GM21723 (cell line): ENCODE measurements around the gene PDK1.
"Not testable (repeated sequence)": the region's sequence is repeated elsewhere in the genome, so short reads cannot be mapped to it uniquely, and the experiment has no call there.

Experiments used
- ATAC-seq: cut with Tn5 transposase; IDR thresholded peaks from one replicate; pipeline ENCODE4 v1.9.1; 2021; ENCODE audit warnings: mild to moderate bottlenecking, moderate library complexity; ENCODE audit not compliant: unreplicated experiment

PDK1 gene

GRCh38 chr2:172551271-172551670 lies 4.6 kb upstream of the PDK1 start:
- ATAC-seq, result no peak

GRCh38 chr2:172552547-172553291 lies 3.2 kb upstream of the PDK1 start:
- no peak for ATAC-seq

GRCh38 chr2:172554352-172555271 lies 1.3 kb upstream of the PDK1 start:
- no peak for ATAC-seq

GRCh38 chr2:172555272-172555521 lies 693 bp upstream of the PDK1 start:
- ATAC-seq, result peak; percentile 23

- peak; percentile 70 for ATAC-seq
Measured at GRCh38 chr2:172556284-172557033, 569 bp downstream of the PDK1 start.

GRCh38 chr2:172558372-172558771 lies 2.5 kb downstream of the PDK1 start:
- ATAC-seq, result no peak

GRCh38 chr2:172560721-172561120 lies 4.8 kb downstream of the PDK1 start:
- ATAC-seq, result no peak

- ATAC-seq, result no peak
Measured at GRCh38 chr2:172561270-172561669, 5.4 kb downstream of the PDK1 start.

- no peak for ATAC-seq
Measured at GRCh38 chr2:172562298-172562697, 6.4 kb downstream of the PDK1 start.

GRCh38 chr2:172564376-172564775 lies 8.5 kb downstream of the PDK1 start:
- ATAC-seq, result no peak

- ATAC-seq, result no peak
Measured at GRCh38 chr2:172571245-172571644, 15.4 kb downstream of the PDK1 start.

- ATAC-seq, result no peak
Measured at GRCh38 chr2:172572981-172573380, 17.1 kb downstream of the PDK1 start.

GRCh38 chr2:172574965-172575364 lies 19.1 kb downstream of the PDK1 start:
- ATAC-seq, result no peak

GRCh38 chr2:172578054-172578453 lies 22.2 kb downstream of the PDK1 start:
- no peak for ATAC-seq

GRCh38 chr2:172578860-172579512 lies 23.1 kb downstream of the PDK1 start:
- no peak for ATAC-seq

- no peak for ATAC-seq
Measured at GRCh38 chr2:172580544-172580943, 24.7 kb downstream of the PDK1 start.

- ATAC-seq, result no peak
Measured at GRCh38 chr2:172582656-172583055, 26.8 kb downstream of the PDK1 start.

GRCh38 chr2:172586245-172586891 lies 30.5 kb downstream of the PDK1 start:
- ATAC-seq, result no peak

GRCh38 chr2:172587231-172587630 lies 31.3 kb downstream of the PDK1 start:
- ATAC-seq, result not testable (repeated sequence)

GRCh38 chr2:172588931-172589330 lies 33.0 kb downstream of the PDK1 start:
- no peak for ATAC-seq

GRCh38 chr2:172591386-172591785 lies 35.5 kb downstream of the PDK1 start:
- ATAC-seq, result not testable (repeated sequence)
